Panc1 (cell line): ENCODE data around the gene TEX30. TPM values are rescaled to one million over a fixed set of nuclear protein-coding genes. Genes with fewer than 3 reads are reported as not detected.

ENCODE experiments used
- ATAC-seq: fragments of 200-7000 bp; cut with Tn5 transposase; 2 replicates; pipeline ENCODE4 v1.9.1; 2020; ENCODE audit warnings: mild to moderate bottlenecking, moderate library complexity
- BruUV-seq: library from RNA; stranded (reverse); fragments of 400-500 nt; replicated peaks from 2 replicates; lab custom pipeline; 2021; lab: Mats Ljungman, UMichigan
- CTCF ChIA-PET: fragments of 300-600 bp; sonication (Branson Sonifier 250); formaldehyde crosslinking; loops from one replicate; lab custom pipeline; 2022; ENCODE audit warnings: antibody characterized with exemption; lab: Charles Lee
- POLR2A ChIA-PET: fragments of 300-600 bp; sonication (Branson Sonifier 250); formaldehyde crosslinking; loops from one replicate; lab custom pipeline; 2022; ENCODE audit warnings: antibody characterized with exemption; lab: Charles Lee
- DNase-seq: peaks from one replicate; pipeline ENCODE4 v3.0.0-alpha.2; 2010; ENCODE audit warnings: low read depth, low spot score
- H3K27ac ChIP-seq: 2 replicates; pipeline ENCODE4 v1.5.1; 2011; ENCODE audit warnings: mild to moderate bottlenecking, low read length, inconsistent platforms
- H3K27me3 ChIP-seq: fragments of 200-500 bp; sonication (Bioruptor generic); 2 replicates; pipeline ENCODE4 v1.6.0; 2014; ENCODE audit warnings: low read length, inconsistent platforms; ENCODE audit not compliant: control insufficient read depth, insufficient read depth
- H3K36me3 ChIP-seq: fragments of 200-500 bp; sonication (Bioruptor generic); 2 replicates; pipeline ENCODE4 v1.5.1; 2014; ENCODE audit warnings: inconsistent platforms, mild to moderate bottlenecking, low read length, moderate library complexity; ENCODE audit not compliant: control insufficient read depth, insufficient read depth
- H3K4me1 ChIP-seq: 2 replicates; pipeline ENCODE4 v1.5.1; 2011; ENCODE audit warnings: inconsistent platforms, mild to moderate bottlenecking, low read length, moderate library complexity; ENCODE audit not compliant: control insufficient read depth, insufficient read depth
- H3K4me3 ChIP-seq, 2 experiments: 2 replicates each; pipeline ENCODE4 v1.5.1; 2011 to 2012; ENCODE audit warnings: low read depth in 2 of 2, low read length in 2 of 2, mild to moderate bottlenecking in 2 of 2, inconsistent platforms in 1 of 2, moderate library complexity in 1 of 2
- H3K9me3 ChIP-seq: fragments of 200-500 bp; sonication (Bioruptor generic); 2 replicates; pipeline ENCODE4 v1.5.1; 2014; ENCODE audit warnings: low read depth, mild to moderate bottlenecking, inconsistent platforms, low read length, moderate library complexity; ENCODE audit not compliant: control insufficient read depth, insufficient read depth
- POLR2AphosphoS5 ChIP-seq: IDR thresholded peaks from 2 replicates; pipeline ENCODE4 v1.6.1; 2012; ENCODE audit warnings: mild to moderate bottlenecking, low read depth, low read length, moderate library complexity
- SIN3A ChIP-seq: IDR thresholded peaks from 2 replicates; pipeline ENCODE4 v1.6.1; 2012; ENCODE audit warnings: low read depth, mild to moderate bottlenecking, low read length, moderate library complexity, borderline replicate concordance; ENCODE audit not compliant: insufficient read depth
- TCF7L2 ChIP-seq: IDR thresholded peaks from 2 replicates; pipeline ENCODE4 v1.6.1; 2011; ENCODE audit warnings: mild to moderate bottlenecking, low read depth, low read length, inconsistent platforms
- in situ Hi-C: cut with HindIII; loops from 2 replicates; pipeline ENCODE4 v1.10.0; 2016; ENCODE audit warnings: low sequenced_read_pairs, low pct_unique_long_range_greater_than_20kb
- intact Hi-C: fragments of 100-400 bp; cut with micrococcal nuclease; formaldehyde crosslinking; loops from one replicate; pipeline ENCODE4 v1.10.0; 2022; ENCODE audit not compliant: unreplicated experiment
- total RNA-seq: library from RNA; stranded (reverse); gene quantifications from one replicate; pipeline ENCODE4 v1.2.1, GENCODE V29; 2021; ENCODE audit not compliant: unreplicated experiment
- TF ChIP-seq, protein P1 (sequence below): fragments of 450-650 bp; IDR thresholded peaks from 2 replicates; pipeline ENCODE4 v1.5.1; 2017; ENCODE audit warnings: mild to moderate bottlenecking
- TF ChIP-seq, protein P2 (sequence below), 2 experiments: IDR thresholded peaks; 2 replicates each; pipeline ENCODE4 v1.6.1; 2011 to 2012; ENCODE audit warnings: low read depth in 2 of 2, control low read depth in 1 of 2, low read length in 1 of 2, mild to moderate bottlenecking in 1 of 2, moderate library complexity in 1 of 2; ENCODE audit not compliant: insufficient read depth in 1 of 2

Gene TEX30
- total RNA-seq, 1 experiment from 2014 or later: 20.8 TPM

DNA sequence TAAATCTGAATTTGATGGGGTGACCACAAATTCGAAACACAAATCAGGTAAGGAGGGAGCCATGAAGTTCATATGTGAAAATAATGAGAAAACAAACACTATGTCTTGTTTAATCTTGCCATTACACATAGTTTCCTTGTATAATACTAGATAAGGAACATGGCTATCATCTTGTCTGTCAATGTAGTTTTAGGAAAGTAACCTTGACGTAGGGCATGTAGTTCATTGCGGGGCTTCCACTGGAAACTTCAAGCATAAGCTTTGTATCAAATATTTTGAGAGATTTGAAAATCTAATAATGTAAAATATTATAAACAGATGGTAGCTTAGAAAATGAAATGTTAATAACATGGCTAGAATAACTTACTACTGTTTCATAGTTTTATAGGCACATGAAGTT is 34.1 kb upstream of the TEX30 start:
- in situ Hi-C loops: no loop called here
- CTCF ChIA-PET: no interaction called here
- no peaks in the 10 kb centered on the region for H3K27me3 ChIP-seq

DNA sequence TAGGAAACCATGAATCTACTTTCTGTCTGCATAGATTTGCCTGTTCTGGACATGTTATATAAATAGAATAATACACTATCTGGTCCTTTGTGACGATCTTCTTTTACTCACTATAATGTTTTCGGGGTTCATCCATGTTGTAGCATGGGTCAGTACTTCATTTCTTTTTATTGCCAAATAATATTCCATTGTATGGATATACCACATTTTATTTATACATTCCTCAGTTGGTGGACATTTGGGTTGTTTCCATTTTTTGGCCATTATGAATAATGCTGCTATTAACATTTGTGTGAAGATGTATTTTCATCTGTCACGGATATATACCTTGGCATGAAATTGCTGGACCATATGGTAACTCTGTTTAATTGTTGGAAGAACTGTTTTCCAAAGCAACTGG is 32.1 kb upstream of the TEX30 start:
- Histone ChIP-seq H3K36me3 (no peaks in the 10 kb centered on the region), H3K27ac (no peak overlapping the region), H3K4me1 (no peaks in the 10 kb centered on the region), H3K27me3 (no peaks in the 10 kb centered on the region), H3K9me3 (no peaks in the 10 kb centered on the region), H3K4me3 (no peak overlapping the region)
- no peak for DNase-seq
- in situ Hi-C loops: no loop called here
- TF ChIP-seq POLR2AphosphoS5: no peak
- TF ChIP-seq TCF7L2: no peak
- TF ChIP-seq SIN3A: no peak
- TF ChIP-seq, protein P1, sequence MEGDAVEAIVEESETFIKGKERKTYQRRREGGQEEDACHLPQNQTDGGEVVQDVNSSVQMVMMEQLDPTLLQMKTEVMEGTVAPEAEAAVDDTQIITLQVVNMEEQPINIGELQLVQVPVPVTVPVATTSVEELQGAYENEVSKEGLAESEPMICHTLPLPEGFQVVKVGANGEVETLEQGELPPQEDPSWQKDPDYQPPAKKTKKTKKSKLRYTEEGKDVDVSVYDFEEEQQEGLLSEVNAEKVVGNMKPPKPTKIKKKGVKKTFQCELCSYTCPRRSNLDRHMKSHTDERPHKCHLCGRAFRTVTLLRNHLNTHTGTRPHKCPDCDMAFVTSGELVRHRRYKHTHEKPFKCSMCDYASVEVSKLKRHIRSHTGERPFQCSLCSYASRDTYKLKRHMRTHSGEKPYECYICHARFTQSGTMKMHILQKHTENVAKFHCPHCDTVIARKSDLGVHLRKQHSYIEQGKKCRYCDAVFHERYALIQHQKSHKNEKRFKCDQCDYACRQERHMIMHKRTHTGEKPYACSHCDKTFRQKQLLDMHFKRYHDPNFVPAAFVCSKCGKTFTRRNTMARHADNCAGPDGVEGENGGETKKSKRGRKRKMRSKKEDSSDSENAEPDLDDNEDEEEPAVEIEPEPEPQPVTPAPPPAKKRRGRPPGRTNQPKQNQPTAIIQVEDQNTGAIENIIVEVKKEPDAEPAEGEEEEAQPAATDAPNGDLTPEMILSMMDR: no peak
- TF ChIP-seq, protein P2, sequence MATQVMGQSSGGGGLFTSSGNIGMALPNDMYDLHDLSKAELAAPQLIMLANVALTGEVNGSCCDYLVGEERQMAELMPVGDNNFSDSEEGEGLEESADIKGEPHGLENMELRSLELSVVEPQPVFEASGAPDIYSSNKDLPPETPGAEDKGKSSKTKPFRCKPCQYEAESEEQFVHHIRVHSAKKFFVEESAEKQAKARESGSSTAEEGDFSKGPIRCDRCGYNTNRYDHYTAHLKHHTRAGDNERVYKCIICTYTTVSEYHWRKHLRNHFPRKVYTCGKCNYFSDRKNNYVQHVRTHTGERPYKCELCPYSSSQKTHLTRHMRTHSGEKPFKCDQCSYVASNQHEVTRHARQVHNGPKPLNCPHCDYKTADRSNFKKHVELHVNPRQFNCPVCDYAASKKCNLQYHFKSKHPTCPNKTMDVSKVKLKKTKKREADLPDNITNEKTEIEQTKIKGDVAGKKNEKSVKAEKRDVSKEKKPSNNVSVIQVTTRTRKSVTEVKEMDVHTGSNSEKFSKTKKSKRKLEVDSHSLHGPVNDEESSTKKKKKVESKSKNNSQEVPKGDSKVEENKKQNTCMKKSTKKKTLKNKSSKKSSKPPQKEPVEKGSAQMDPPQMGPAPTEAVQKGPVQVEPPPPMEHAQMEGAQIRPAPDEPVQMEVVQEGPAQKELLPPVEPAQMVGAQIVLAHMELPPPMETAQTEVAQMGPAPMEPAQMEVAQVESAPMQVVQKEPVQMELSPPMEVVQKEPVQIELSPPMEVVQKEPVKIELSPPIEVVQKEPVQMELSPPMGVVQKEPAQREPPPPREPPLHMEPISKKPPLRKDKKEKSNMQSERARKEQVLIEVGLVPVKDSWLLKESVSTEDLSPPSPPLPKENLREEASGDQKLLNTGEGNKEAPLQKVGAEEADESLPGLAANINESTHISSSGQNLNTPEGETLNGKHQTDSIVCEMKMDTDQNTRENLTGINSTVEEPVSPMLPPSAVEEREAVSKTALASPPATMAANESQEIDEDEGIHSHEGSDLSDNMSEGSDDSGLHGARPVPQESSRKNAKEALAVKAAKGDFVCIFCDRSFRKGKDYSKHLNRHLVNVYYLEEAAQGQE (IDR thresholded peaks at IDR 0.05; ENCODE audit: insufficient read depth in 1 of 2, low read depth in 2 of 2, low read length in 1 of 2): no peak
- POLR2A ChIA-PET: no interaction called here
- no peak for ATAC-seq
- intact Hi-C loops: no loop called here
- CTCF ChIA-PET: no interaction called here
- no TSS peak for BruUV-seq

More for the DNA sequence above, 34.1 kb upstream of the TEX30 start:
- Histone ChIP-seq H3K4me3 (no peak overlapping the region), H3K36me3 (no peaks in the 10 kb centered on the region), H3K4me1 (0 out of 2 replicates have a peak, but pooled peaks cover 2% of the 10 kb centered on the region), H3K9me3 (no peaks in the 10 kb centered on the region), H3K27ac (no peak overlapping the region)
- TF ChIP-seq, protein P2 (IDR thresholded peaks at IDR 0.05; ENCODE audit: insufficient read depth in 1 of 2, low read depth in 2 of 2, low read length in 1 of 2): no peak
- TF ChIP-seq TCF7L2 (no peak), POLR2AphosphoS5 (no peak), SIN3A (no peak)
- TF ChIP-seq, protein P1: no peak
- POLR2A ChIA-PET: no interaction called here
- ATAC-seq (no peak), DNase-seq (no peak)
- no TSS peak for BruUV-seq
- intact Hi-C loops: no loop called here
